Activated T-helper 17 cell treated with anti-CD3 and anti-CD28 coated beads, Interleukin-2, amount 50 U/mL, for 72 hours (primary cell): ENCODE measurements around the gene PDIA4. TPM values are rescaled to one million over a fixed set of nuclear protein-coding genes. Genes with fewer than 3 reads are reported as not detected.
A peak's percentile ranks its signal among the peaks of the same experiment; 100 is the strongest.
"Not testable (repeated sequence)": the region's sequence is repeated elsewhere in the genome, so short reads cannot be mapped to it uniquely, and the experiment has no call there.

ENCODE experiments used
- ATAC-seq: fragments of 150-1000 bp; cut with Tn5 transposase; replicated peaks from 2 replicates; pipeline ENCODE4 v1.10.0; 2021; ENCODE audit warnings: mild to moderate bottlenecking, moderate library complexity
- H3K27ac Mint-ChIP-seq: one replicate; pipeline ENCODE4 v1.8.0; 2022; ENCODE audit warnings: mixed read lengths
- H3K27me3 Mint-ChIP-seq: one replicate; pipeline ENCODE4 v1.8.0; 2022; ENCODE audit warnings: mixed read lengths
- H3K36me3 Mint-ChIP-seq: one replicate; pipeline ENCODE4 v1.8.0; 2022; ENCODE audit warnings: low read depth, mild to moderate bottlenecking, mixed read lengths
- H3K4me1 Mint-ChIP-seq: one replicate; pipeline ENCODE4 v1.8.0; 2022; ENCODE audit warnings: mixed read lengths
- H3K4me3 Mint-ChIP-seq: one replicate; pipeline ENCODE4 v1.8.0; 2022; ENCODE audit warnings: mild to moderate bottlenecking, mixed read lengths
- H3K9me3 Mint-ChIP-seq: one replicate; pipeline ENCODE4 v1.8.0; 2022; ENCODE audit warnings: mixed read lengths
- total RNA-seq, 2 donors: library from RNA; stranded (reverse); gene quantifications; one replicate each; pipeline ENCODE4 v1.2.3, GENCODE V29; 2022

The PDIA4 gene, protein sequence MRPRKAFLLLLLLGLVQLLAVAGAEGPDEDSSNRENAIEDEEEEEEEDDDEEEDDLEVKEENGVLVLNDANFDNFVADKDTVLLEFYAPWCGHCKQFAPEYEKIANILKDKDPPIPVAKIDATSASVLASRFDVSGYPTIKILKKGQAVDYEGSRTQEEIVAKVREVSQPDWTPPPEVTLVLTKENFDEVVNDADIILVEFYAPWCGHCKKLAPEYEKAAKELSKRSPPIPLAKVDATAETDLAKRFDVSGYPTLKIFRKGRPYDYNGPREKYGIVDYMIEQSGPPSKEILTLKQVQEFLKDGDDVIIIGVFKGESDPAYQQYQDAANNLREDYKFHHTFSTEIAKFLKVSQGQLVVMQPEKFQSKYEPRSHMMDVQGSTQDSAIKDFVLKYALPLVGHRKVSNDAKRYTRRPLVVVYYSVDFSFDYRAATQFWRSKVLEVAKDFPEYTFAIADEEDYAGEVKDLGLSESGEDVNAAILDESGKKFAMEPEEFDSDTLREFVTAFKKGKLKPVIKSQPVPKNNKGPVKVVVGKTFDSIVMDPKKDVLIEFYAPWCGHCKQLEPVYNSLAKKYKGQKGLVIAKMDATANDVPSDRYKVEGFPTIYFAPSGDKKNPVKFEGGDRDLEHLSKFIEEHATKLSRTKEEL
- total RNA-seq: 10 to 100 TPM; 54.2 to 95.7 TPM

DNA sequence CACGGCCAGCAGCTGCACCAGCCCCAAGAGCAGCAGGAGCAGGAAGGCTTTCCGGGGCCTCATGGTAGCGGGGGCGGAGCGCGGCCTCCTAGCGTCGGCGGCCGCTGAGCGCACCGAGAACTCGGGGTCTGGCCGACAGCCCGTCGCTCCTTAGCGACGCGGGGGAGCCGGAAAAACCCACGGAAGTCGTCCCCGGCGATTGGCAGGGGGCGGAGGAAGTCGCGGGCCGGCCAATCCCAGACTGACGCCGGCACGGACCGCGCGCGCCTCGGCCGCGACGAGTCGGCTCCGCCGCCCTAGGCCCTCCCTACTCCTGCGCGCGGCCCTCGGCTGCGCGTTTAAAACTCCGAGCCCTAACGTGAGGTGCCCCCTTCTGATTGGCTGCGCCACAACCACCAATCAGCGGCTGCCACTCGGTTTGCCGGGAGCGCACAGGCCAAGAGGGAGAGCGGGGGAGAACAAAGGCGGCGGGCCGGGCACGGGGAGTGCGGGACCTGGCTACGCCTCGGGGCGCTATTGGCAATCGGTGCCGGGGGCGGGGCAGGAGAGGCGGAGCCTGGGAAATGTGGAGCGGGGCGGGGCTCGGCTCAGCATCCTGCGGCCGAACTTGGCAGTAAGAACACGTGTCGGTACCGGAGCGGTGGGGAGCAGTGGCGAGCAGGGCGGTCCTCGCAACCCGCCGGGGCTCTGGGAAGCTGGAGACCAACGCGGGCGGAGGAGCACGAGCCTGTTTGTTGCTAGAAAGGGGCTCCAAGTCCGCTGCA, at the start of gene PDIA4:
PDIA4 (minus strand) TSS at position 160 of the 764 bp plus-strand sequence; CDS start at position 63, 97 bp downstream.
- Mint-ChIP-seq H3K27ac (peak within 1 kb of the TSS; percentile 90), H3K27me3 (no peaks in the 10 kb centered on the region), H3K36me3 (peaks cover 30% of the 10 kb centered on the region), H3K9me3 (no peaks in the 10 kb centered on the region), H3K4me1 (peaks cover 15% of the 10 kb centered on the region), H3K4me3 (peak within 1 kb of the TSS; percentile 96)
- peak; percentile 94 for ATAC-seq

DNA sequence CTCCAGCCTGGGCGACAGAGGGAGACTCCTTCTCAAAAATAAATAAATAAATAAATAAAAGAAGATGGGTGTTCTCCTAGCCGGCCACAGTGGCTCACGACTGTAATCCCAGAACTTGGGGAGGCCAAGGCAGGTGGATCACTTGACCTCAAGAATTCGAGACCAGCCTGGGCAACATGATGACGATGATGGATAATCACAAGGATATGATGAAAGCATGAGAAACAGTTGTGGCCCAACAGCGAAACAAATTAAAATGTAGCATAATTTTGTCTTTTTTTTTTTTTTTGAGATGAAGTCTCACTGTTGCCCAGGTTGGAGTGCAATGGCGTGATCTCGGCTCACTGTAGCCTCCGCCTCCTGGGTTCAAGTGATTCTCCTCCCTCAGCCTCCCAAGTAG, 49.3 kb upstream of the PDIA4 start:
- no peak for ATAC-seq
- Mint-ChIP-seq H3K27me3 (no peaks in the 10 kb centered on the region), H3K4me3 (no peak overlapping the region), H3K36me3 (peaks cover 37% of the 10 kb centered on the region), H3K9me3 (no peaks in the 10 kb centered on the region), H3K4me1 (peaks cover 4% of the 10 kb centered on the region), H3K27ac (no peak overlapping the region)

DNA sequence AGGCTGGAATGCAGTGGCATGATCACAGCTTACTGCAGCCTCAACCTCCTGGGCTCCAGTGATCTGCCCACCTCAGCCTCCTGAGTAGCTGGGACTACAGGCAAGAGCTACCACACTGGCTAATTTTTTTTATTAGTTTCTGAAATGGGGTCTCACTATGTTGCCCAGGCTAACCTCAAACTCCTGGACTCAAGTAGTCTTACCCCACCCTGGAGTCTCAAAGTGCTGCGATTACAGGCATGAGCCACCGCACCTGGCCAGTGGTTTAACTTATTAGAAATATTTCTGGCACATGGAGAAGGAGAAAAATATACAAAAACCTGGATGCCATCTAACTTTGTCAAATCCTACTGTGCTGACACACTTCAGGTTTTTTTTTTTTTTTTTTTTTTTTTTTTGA, 47.0 kb upstream of the PDIA4 start:
- no peak for ATAC-seq
- Mint-ChIP-seq H3K27ac (no peak overlapping the region), H3K36me3 (peaks cover 50% of the 10 kb centered on the region), H3K4me1 (no peaks in the 10 kb centered on the region), H3K27me3 (no peaks in the 10 kb centered on the region), H3K9me3 (no peaks in the 10 kb centered on the region), H3K4me3 (no peak overlapping the region)

DNA sequence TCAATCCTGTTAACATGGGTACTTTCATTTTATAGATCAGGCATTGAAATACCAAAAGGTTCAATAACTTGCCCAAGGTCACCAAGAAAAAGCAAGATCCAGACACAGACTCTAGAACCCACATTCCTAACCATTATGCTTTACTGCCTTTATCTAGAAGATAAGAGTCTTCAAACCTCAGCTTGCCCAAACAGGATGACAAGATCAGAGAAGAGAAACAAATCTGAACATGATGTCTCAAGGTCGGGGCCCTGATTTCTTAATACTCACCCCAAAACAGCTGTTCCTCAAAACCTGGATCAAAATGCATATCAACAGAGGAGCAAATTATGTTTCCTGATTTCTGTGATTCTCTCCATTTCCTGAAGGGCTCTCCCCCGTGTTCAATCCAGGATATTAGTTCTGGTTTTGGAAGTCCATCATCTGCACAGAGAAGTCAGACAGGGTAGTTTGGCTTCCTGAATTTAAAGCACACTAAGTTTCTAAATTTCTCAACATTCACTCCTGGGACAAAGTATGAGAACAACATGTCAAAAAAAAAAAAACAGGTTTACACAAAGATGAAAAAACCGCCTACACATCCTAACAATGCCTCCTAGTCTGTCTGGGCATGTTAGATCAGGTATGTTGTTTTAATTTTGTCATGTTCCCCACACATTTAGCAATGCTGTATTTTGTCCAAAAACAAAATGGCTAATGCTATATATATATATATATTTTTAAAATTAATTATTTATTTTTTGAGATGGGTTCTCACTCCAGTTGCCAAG, 46.0 kb upstream of the PDIA4 start:
- peaks cover 52% of the 10 kb centered on the region for H3K36me3 Mint-ChIP-seq
- no peaks in the 10 kb centered on the region for H3K4me1 Mint-ChIP-seq
- H3K27me3 Mint-ChIP-seq: no peaks in the 10 kb centered on the region
- no peak overlapping the region for H3K4me3 Mint-ChIP-seq
- ATAC-seq: no peak
- peak overlapping the region; percentile 18 for H3K27ac Mint-ChIP-seq
- H3K9me3 Mint-ChIP-seq: no peaks in the 10 kb centered on the region

DNA sequence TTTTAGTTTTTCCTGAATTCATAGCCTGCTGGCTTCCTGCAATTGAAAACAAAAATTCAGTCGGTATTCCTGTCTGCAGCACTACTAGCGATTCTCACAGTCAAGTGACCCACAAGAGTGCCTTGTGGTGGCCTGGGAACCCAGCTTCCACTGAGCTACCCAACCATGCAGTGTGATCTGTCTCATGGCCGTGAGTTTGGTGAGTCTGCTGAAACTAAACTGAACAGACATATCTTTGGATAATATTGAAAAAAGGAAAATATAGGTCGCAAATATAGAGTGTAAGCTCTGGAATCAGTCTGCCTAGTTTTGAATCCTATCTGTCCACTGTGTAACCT, 44.1 kb upstream of the PDIA4 start:
- Mint-ChIP-seq H3K27ac (peak overlapping the region; percentile 52), H3K9me3 (no peaks in the 10 kb centered on the region), H3K4me1 (no peaks in the 10 kb centered on the region), H3K36me3 (peaks cover 60% of the 10 kb centered on the region), H3K27me3 (no peaks in the 10 kb centered on the region), H3K4me3 (peak overlapping the region; percentile 66)
- no peak for ATAC-seq

DNA sequence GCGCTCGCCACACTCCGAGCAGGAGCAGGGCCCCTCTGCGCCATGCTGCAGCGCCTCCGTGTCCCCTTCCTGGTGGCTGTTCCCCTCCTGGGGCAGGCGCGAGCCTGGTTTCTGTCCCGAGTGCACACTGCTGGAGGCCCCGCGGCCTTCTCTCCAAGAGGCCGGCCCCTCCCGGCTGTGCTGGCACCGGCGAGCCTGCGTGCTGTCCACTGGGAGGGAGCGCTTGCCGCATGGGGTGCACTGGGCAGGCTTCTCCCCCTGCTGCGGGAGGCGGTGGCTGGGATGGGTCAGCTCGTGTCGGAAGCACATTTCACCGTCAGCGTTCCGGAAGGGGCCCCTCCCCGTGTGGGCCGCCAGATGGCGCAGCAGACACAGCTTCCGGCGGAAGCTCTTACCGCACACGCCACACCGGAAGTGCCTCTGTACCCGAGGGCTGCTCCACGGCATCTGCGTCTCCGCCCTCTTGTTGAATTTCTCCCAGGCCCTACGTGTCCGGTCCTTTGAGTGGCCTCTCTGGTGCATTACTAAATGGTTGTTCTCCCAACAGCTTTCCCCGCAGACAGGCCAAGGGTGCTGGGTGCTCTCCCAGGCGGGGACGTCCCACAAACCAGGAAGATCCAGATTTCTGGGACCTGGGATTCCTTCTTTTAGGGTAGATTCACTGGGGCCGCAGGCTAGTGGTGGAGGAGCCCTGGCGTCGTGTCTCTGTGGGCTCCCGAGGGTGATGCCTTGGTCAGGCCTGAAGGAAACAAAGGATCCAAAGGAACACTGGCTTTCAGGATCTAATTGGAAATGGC, 43.5 kb upstream of the PDIA4 start:
- peak overlapping the region; percentile 52 for H3K27ac Mint-ChIP-seq
- no peaks in the 10 kb centered on the region for H3K4me1 Mint-ChIP-seq
- no peaks in the 10 kb centered on the region for H3K9me3 Mint-ChIP-seq
- H3K27me3 Mint-ChIP-seq: no peaks in the 10 kb centered on the region
- H3K36me3 Mint-ChIP-seq: peaks cover 55% of the 10 kb centered on the region
- ATAC-seq: peak; percentile 95
- peak overlapping the region; percentile 66 for H3K4me3 Mint-ChIP-seq

DNA sequence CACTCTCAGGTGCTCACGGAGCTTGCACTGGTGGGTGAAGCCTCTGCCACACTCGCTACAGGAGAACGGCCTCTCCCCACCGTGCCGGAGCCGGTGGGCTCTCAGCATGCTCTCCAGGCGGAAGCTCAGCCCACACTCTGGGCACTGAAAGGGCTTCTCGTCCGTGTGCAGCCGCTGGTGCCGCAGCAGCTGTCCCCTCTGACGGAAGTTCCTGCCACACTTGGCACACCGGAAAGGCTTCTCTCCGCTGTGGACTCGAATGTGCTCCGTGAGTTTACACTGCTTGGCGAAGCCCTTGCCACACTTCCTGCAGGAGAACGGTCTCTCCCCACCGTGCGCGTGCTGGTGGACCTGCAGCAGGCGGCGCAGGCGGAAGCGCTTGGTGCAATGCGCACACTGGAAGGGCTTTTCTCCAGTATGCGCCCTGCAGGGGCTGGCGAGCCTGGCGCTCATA, 42.9 kb upstream of the PDIA4 start:
- Mint-ChIP-seq H3K4me3 (no peak overlapping the region), H3K36me3 (peaks cover 49% of the 10 kb centered on the region), H3K4me1 (no peaks in the 10 kb centered on the region), H3K9me3 (no peaks in the 10 kb centered on the region), H3K27me3 (no peaks in the 10 kb centered on the region), H3K27ac (no peak overlapping the region)
- no peak for ATAC-seq

DNA sequence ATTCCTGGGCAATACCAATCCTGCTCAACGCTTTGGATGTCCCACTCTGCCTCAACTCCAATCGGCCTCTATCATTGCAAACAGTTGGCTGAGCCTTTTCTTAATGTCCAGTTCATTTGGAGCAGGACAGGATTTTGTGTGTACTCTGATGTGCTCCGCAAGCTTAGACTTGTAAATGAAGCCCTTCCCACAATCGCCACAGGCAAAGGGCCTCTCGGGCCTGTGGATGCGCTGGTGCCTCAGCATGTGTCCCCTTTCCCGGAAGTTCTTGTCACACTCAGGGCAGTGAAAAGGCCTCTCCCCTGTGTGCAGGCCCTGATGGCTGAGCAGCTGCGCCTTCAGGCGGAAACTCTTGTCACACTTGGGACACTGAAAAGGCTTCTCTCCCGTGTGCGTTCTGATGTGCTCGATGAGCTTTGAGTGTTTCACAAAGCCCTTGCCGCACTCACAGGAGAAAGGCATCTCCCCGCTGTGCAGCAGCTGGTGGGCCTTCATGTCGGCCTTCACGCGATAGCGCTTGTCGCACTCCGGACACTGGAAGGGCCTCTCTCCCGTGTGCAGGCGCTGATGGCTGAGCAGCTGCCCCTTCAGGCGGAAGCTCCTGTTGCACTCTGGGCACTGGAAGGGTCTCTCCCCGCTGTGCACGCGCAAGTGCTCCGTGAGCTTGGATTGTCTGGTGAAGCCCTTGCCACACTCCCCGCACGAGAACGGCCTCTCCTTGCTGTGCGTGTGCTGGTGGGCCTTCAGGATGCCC, 42.2 kb upstream of the PDIA4 start:
- H3K9me3 Mint-ChIP-seq: no peaks in the 10 kb centered on the region
- H3K36me3 Mint-ChIP-seq: peaks cover 49% of the 10 kb centered on the region
- H3K27me3 Mint-ChIP-seq: no peaks in the 10 kb centered on the region
- no peak overlapping the region for H3K27ac Mint-ChIP-seq
- H3K4me1 Mint-ChIP-seq: no peaks in the 10 kb centered on the region
- no peak overlapping the region for H3K4me3 Mint-ChIP-seq
- ATAC-seq: no peak

DNA sequence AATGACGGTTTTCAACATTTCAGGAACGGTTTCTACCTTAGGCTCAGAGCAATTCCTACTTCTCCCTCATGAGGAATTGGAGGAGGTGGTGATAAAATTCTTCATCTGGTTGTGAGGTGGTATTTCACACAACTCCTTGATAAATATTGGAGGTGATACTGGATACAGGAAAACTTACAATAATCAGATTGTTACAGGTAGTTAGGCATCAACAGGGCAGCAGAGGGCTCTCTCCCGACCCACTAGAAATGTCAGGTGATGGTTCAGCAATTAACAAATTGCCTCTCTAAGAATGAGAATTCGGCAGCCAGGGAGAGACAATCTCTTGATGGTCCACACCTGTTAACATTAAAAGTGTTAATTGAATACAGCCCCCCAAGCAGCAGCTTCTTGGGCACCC, 39.6 kb upstream of the PDIA4 start:
- H3K36me3 Mint-ChIP-seq: peaks cover 36% of the 10 kb centered on the region
- no peak overlapping the region for H3K4me3 Mint-ChIP-seq
- H3K9me3 Mint-ChIP-seq: no peaks in the 10 kb centered on the region
- ATAC-seq: no peak
- H3K27me3 Mint-ChIP-seq: no peaks in the 10 kb centered on the region
- peak overlapping the region; percentile 33 for H3K27ac Mint-ChIP-seq
- H3K4me1 Mint-ChIP-seq: no peaks in the 10 kb centered on the region

DNA sequence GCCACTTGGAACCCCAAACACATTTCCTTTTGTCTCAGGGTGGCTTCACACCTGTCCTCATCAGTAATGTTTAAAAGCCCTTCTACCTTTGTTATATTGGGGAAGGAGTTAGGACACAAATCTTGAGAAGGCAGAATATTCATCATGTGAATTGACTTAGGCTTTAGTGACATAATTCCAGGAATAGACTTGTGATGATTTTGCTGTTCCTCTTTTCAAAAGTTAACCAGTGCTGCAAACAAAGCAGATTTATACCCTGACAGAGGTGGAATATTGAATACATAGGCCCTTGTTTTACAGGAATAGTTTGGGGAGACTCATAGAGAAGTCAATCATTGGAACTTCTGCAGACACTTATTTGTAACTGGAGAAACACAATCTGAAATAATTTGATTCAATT, 35.2 kb upstream of the PDIA4 start:
- no peaks in the 10 kb centered on the region for H3K4me1 Mint-ChIP-seq
- H3K27ac Mint-ChIP-seq: no peak overlapping the region
- no peak for ATAC-seq
- H3K27me3 Mint-ChIP-seq: no peaks in the 10 kb centered on the region
- H3K9me3 Mint-ChIP-seq: no peaks in the 10 kb centered on the region
- H3K4me3 Mint-ChIP-seq: no peak overlapping the region
- peaks cover 8% of the 10 kb centered on the region for H3K36me3 Mint-ChIP-seq

DNA sequence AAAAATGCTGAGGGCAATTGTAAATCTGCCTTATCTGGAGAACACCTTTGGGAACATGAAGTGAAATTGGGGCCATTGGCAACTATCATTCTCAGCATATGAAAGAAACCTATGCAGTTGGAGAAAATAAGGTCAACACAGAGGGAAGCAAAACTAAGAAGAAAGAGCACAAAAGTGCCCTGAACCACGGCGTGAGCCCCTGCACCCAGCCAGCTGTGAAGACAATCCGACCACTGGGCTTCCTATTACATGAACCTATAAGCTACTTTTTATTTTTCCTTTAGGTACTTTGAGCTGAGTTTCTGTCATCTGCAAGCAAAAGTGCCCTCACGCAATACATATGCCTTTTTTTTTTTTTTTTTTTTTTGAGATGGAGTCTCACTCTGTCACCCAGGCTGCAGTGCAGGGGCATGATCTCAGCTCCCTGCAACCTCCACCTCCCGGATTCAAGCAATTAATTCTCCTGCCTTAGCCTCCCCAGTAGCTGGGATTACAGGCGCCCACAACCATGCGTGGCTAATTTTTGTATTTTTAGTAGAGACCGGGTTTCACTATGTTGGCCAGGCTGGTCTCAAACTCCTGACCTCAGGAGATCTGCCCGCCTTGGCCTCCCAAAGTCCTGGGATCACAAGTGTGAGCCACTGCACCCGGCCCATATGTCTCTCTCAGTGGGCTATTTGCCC, 34.1 kb upstream of the PDIA4 start:
- not testable (repeated sequence) for H3K4me3 Mint-ChIP-seq, H3K4me1 Mint-ChIP-seq, H3K9me3 Mint-ChIP-seq, H3K27me3 Mint-ChIP-seq, ATAC-seq, H3K36me3 Mint-ChIP-seq, H3K27ac Mint-ChIP-seq

DNA sequence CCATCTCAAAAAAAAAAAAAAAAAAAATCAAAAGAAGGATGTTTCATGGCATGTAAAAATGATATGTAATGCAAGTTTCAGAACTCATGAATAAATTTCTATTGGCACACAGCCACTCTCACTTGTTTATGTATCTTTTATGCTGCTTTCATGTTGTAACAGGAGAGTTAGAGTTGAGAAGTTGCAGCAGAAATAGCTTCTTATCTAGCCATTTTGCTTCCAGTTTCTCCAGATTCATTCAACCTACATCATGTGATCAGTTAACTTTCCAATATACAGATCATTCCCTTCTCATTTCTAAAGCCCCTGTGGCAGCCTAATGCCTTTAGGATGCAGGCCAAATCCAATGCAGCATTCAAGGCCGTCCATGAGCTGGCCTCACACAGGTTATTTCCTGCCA, 31.9 kb upstream of the PDIA4 start:
- Mint-ChIP-seq H3K9me3 (no peaks in the 10 kb centered on the region), H3K36me3 (no peaks in the 10 kb centered on the region), H3K4me1 (no peaks in the 10 kb centered on the region), H3K4me3 (no peak overlapping the region), H3K27me3 (no peaks in the 10 kb centered on the region), H3K27ac (no peak overlapping the region)
- ATAC-seq: no peak

DNA sequence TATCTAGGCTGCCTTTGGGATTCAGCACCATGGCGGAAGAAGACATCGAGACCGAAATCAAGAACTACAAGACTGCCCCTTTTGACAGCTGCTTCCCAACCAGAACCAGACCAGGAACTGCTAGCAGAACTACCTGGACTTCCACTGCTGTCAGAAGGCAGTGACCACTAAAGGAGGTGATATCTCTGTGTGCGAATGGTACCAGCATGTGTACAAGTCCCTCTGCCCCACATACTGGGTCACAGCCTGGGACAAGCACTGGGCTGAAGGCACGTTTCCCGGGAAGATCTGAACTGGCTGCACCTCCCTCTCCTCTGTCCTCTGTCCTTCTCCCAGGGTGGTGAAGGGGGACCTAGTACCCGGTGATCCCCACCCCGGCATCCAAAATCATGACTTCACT, 25.6 kb upstream of the PDIA4 start:
- H3K4me3 Mint-ChIP-seq: no peak overlapping the region
- ATAC-seq: no peak
- H3K4me1 Mint-ChIP-seq: no peaks in the 10 kb centered on the region
- H3K36me3 Mint-ChIP-seq: no peaks in the 10 kb centered on the region
- H3K27ac Mint-ChIP-seq: no peak overlapping the region
- peaks cover 3% of the 10 kb centered on the region for H3K27me3 Mint-ChIP-seq
- no peaks in the 10 kb centered on the region for H3K9me3 Mint-ChIP-seq
